ENCODE results near the gene ZNF425. TPM values are rescaled to one million over a fixed set of nuclear protein-coding genes. Genes with fewer than 3 reads are reported as not detected.
A peak's percentile ranks its signal among the peaks of the same experiment; 100 is the strongest.

The ZNF425 gene
- total RNA-seq, 2 donors from 2014 or later, result 0.89 to 1.3 TPM

DNA sequence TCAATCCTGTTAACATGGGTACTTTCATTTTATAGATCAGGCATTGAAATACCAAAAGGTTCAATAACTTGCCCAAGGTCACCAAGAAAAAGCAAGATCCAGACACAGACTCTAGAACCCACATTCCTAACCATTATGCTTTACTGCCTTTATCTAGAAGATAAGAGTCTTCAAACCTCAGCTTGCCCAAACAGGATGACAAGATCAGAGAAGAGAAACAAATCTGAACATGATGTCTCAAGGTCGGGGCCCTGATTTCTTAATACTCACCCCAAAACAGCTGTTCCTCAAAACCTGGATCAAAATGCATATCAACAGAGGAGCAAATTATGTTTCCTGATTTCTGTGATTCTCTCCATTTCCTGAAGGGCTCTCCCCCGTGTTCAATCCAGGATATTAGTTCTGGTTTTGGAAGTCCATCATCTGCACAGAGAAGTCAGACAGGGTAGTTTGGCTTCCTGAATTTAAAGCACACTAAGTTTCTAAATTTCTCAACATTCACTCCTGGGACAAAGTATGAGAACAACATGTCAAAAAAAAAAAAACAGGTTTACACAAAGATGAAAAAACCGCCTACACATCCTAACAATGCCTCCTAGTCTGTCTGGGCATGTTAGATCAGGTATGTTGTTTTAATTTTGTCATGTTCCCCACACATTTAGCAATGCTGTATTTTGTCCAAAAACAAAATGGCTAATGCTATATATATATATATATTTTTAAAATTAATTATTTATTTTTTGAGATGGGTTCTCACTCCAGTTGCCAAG, 51.8 kb downstream of the ZNF425 start:
- no peak for DNase-seq (ENCODE audit: low spot score)
- Histone ChIP-seq H3K9me3 (no peaks in the 10 kb centered on the region), H3K27me3 (no peaks in the 10 kb centered on the region), H3K4me1 (no peaks in the 10 kb centered on the region), H3K36me3 (peaks cover 28% of the 10 kb centered on the region), H3K4me3 (no peak overlapping the region), H3K27ac (no peak overlapping the region)
- no peak for TF ChIP-seq CTCF (IDR thresholded peaks at IDR 0.05)

DNA sequence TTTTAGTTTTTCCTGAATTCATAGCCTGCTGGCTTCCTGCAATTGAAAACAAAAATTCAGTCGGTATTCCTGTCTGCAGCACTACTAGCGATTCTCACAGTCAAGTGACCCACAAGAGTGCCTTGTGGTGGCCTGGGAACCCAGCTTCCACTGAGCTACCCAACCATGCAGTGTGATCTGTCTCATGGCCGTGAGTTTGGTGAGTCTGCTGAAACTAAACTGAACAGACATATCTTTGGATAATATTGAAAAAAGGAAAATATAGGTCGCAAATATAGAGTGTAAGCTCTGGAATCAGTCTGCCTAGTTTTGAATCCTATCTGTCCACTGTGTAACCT, 53.7 kb downstream of the ZNF425 start:
- TF ChIP-seq CTCF (IDR thresholded peaks at IDR 0.05), result no peak
- Histone ChIP-seq H3K27ac (no peak overlapping the region), H3K27me3 (no peaks in the 10 kb centered on the region), H3K9me3 (no peaks in the 10 kb centered on the region), H3K36me3 (peaks cover 28% of the 10 kb centered on the region), H3K4me1 (no peaks in the 10 kb centered on the region), H3K4me3 (no peak overlapping the region)
- no peak for DNase-seq (ENCODE audit: low spot score)

DNA sequence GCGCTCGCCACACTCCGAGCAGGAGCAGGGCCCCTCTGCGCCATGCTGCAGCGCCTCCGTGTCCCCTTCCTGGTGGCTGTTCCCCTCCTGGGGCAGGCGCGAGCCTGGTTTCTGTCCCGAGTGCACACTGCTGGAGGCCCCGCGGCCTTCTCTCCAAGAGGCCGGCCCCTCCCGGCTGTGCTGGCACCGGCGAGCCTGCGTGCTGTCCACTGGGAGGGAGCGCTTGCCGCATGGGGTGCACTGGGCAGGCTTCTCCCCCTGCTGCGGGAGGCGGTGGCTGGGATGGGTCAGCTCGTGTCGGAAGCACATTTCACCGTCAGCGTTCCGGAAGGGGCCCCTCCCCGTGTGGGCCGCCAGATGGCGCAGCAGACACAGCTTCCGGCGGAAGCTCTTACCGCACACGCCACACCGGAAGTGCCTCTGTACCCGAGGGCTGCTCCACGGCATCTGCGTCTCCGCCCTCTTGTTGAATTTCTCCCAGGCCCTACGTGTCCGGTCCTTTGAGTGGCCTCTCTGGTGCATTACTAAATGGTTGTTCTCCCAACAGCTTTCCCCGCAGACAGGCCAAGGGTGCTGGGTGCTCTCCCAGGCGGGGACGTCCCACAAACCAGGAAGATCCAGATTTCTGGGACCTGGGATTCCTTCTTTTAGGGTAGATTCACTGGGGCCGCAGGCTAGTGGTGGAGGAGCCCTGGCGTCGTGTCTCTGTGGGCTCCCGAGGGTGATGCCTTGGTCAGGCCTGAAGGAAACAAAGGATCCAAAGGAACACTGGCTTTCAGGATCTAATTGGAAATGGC, 54.3 kb downstream of the ZNF425 start:
- DNase-seq (ENCODE audit: low spot score), result no peak
- peak in 1 of 2 donors; percentile 40 for TF ChIP-seq CTCF (IDR thresholded peaks at IDR 0.05)
- Histone ChIP-seq H3K4me1 (no peaks in the 10 kb centered on the region), H3K4me3 (no peak overlapping the region), H3K9me3 (no peaks in the 10 kb centered on the region), H3K27me3 (no peaks in the 10 kb centered on the region), H3K36me3 (peaks cover 28% of the 10 kb centered on the region), H3K27ac (no peak overlapping the region)

- Histone ChIP-seq H3K9me3 (no peaks in the 10 kb centered on the region), H3K27ac (no peak overlapping the region), H3K4me1 (no peaks in the 10 kb centered on the region), H3K36me3 (peaks cover 28% of the 10 kb centered on the region), H3K4me3 (no peak overlapping the region), H3K27me3 (no peaks in the 10 kb centered on the region)
- TF ChIP-seq CTCF (IDR thresholded peaks at IDR 0.05), result no peak
- no peak for DNase-seq (ENCODE audit: low spot score)
Measured at GRCh38 chr7:149071182-149071635, 54.9 kb downstream of the ZNF425 start.

- Histone ChIP-seq H3K27ac (no peak overlapping the region), H3K9me3 (no peaks in the 10 kb centered on the region), H3K36me3 (peaks cover 28% of the 10 kb centered on the region), H3K27me3 (no peaks in the 10 kb centered on the region), H3K4me3 (no peak overlapping the region), H3K4me1 (no peaks in the 10 kb centered on the region)
- no peak for TF ChIP-seq CTCF (IDR thresholded peaks at IDR 0.05)
- no peak for DNase-seq (ENCODE audit: low spot score)
Measured at GRCh38 chr7:149070372-149071125, 55.6 kb downstream of the ZNF425 start.
